ENCODE results near the gene HERC4.
"Not testable (repeated sequence)": the region's sequence is repeated elsewhere in the genome, so short reads cannot be mapped to it uniquely, and the experiment has no call there.

HERC4 gene

DNA sequence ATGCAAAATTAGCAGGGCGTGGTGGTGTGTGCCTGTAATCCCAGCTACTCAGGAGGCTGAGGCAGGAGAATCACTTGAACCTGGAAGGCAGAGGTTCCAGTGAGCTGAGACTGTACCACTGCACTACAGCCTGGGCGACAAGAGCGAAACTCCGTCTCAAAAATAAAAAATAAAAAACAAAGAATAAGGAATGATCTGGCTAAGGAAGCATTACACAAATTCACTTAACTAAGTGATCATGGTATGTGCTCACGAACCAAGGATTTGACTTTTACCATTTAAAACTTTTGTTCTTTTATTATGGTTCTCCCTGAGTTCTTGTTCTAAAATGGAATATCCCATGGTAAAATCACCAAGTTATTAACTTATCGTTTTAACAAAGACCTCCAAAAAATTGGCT lies 119.5 kb downstream of the HERC4 start:
- no peak for DNase-seq

DNA sequence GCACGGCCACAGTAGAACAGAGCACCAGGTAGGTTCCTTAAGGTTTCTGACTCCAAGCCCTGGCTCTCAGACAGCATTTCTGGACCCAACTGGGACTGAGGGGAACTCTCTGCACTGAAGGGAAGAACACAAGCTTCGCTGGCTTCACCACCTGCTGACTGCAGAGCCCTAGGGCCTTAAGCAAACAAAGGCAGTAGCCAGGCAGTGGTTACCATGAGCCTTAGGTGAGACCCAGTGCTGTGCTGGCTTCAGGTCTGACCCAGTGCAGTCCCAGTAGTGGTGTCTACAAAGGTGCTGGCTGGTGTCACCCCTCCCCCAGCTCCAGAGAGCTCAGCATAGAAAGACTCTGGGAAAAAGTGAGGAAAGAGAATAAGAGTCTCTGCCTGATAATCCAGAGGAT lies 131.2 kb downstream of the HERC4 start:
- no peak for DNase-seq

DNA sequence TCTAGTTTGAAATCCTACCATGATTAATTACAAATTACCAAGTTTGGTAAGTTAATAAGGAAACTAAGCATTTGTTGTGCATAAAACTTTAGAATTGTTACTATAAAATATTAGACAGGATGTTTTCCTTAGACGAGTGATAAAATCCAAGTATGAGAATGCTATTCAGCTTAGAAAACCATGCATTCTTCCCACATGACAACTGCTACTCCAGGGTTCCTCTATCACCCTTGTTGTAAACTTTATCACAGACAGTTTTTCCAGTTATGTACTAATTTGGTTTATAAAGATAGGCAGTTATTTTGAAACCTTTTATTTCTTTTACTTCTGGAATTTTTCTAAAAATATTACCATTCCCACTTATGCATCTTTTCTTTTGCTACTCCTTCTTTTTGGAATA lies 138.7 kb downstream of the HERC4 start:
- DNase-seq, result no peak

DNA sequence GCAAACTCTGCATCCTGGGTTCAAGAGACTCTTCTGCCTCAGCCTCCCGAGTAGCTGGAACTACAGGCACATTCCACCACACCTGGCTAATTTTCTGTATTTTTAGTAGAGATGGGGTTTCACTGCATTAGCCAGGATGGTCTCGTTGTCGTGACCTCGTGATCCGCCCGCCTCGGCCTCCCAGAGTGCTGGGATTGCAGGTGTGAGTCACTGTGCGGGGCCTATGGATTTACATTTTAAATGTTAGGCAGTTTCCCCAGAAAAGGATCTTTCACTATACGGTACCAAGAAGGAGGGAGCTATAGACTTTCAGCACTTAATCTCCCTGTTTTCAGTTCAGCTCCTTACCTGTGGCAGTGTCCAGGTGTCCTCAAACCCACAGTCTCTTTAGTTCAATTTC lies 139.9 kb downstream of the HERC4 start:
- no peak for DNase-seq

DNA sequence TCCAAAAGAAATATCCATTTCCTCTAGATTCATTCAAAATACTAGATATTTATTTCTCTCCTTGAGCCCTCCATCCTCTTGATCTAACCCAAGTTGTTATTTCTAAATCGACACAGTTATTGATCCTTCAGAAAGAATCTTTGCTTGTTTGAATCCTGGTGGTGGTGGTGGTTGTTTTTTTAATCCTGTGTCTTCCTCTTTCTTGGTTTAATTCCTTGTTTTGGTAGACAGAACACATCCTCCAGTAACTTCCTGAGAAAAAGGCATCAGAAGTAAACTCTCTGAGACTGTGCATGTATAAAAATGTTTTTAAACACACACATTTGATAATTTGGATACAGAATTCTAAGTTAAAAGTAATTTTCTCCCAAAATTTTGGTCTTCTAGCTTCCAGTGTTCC lies 140.7 kb downstream of the HERC4 start:
- DNase-seq, result no peak

DNA sequence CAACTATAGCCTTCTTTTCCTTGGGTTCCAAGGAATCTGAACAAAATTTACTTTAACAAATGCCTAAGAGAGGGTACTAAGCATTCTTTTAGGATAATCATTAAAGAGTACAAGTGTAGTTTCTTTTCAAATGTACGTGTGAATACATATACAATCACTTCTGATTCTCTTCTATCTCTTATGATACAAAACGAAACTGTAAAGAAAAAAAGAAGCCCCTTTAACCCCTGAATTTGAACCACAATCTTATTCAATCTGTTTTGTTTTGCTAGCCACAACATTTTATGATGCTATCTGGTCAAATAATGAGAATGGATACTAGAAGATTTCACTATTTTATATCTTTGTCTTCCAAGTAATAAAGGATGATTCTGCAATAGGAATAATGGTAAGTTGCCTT lies 141.9 kb downstream of the HERC4 start:
- no peak for DNase-seq

DNA sequence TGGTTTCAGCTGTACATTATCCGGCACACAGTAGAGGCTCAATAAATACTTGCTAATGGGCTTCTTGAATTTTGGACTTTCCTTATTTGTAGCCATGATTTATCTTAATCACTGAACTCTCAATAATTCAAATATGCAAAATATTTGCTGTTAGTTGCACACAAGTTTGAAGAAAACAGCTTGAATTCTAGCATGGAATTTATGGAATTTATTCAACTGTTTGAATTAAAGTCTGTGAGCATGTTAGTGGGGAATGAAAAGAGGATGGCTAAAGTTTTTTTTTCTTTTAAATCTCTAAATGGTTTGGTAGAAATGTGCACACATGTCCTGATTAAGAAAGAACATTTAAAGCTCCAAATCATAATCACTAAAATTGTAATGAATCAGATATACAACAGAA lies 148.1 kb downstream of the HERC4 start:
- no peak for DNase-seq

DNA sequence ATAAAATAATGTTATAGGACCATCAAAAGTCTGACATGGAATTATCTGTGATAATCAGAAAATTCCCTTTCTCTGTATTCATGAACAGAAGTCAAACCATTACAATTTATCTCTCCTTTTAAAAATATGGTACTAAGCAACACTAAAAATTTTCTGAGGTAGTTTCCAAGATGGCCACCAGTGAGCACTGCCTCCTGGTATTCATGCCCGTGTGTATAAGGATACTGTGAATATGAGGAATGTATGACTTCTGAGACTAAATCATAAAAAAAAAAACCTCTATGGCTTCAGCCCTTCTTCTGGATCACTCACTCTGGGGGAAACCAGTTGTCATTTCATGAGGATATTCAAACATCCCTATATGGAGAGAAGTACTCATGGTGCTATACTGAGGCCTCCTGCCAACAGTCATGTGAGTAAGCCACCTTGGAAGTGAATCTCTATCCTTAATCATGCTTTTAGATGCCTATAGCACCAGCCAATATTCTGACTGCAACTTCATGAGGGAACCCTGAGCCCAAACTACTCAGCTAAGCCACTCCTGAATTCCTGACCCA lies 149.6 kb downstream of the HERC4 start:
- no peak for DNase-seq

DNA sequence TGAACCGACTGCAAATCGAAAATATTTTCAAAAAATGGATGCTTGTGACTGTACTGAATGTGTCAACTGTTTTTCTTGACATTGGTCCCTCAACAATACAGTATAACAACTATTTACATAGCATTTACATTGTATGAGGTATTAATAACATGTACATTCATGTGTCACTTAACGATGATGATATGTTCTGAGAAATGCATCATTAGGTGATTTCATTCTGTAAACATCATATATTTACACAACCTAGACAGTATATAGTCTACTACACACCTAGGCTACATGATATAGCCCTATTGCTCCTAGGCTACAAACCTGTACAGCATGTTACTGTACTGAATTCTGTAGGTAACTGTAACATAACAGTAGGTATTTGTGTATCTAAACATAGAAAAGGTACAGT lies 150.9 kb downstream of the HERC4 start:
- no peak for DNase-seq

DNA sequence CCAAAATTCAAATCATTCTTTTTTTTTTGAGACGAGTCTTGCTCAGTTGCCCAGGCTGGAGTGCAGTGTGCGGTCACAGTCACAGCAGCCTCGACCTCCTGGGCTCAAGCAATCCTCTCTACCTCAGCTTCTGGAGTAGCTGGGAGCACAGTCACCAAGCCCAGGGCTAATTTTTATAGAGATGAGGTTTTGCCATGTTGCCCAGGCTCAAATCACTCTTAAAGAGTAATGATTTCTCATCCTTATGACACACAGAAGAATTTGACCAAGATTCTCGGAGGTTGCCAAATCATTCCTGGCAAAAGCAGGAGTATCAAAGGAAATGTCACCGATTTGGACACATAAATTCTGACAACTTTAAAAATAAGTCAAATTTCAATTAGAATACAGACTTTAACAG lies 151.5 kb downstream of the HERC4 start:
- DNase-seq, result no peak

DNA sequence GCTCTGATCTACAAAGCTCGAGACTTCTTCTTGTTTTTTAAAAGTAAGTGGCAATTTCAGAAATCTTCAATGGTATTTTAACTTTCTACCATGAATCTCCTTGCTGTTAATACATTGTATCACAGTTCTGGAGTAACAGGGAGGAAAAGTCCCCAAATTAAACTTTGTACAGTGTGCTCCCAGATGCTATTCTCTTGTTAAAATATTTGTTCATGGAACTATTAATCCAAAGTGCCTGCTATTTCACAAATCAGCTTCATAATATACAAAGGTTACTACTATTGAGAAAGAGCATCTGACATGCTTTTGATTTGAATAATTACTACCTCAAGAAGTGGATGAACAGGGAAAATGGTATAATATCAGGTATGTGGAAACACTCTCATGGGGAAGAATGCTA lies 154.0 kb downstream of the HERC4 start:
- DNase-seq, result no peak

DNA sequence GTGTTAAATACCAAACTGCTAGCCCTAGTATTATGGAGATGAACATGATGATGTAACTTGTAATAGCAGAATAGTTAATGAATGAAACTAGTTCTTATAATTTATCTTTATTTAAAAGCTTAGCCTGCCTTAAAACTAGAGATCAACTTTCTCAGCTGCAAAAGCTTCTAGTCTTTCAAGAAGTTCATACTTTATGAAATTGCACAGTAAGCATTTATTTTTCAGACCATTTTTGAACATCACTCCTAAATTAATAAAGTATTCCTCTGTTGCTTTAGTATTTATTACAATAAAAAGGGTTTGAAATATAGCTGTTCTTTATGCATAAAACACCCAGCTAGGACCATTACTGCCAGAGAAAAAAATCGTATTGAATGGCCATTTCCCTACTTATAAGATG lies 157.4 kb downstream of the HERC4 start:
- no peak for DNase-seq

DNA sequence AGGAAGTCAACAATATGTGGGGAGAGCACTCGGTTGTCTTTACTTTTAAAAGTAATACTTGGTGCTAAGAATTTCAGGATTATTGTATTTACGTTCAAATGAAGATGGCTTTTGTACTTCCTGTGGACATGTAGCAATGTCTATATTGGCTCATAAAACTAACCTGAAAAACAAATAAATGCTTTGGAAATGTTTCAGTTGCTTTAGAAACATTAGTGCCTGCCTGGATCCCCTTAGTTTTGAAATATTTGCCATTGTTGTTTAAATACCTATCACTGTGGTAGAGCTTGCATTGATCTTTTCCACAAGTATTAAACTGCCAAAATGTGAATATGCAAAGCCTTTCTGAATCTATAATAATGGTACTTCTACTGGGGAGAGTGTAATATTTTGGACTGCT lies 157.9 kb downstream of the HERC4 start:
- no peak for DNase-seq

DNA sequence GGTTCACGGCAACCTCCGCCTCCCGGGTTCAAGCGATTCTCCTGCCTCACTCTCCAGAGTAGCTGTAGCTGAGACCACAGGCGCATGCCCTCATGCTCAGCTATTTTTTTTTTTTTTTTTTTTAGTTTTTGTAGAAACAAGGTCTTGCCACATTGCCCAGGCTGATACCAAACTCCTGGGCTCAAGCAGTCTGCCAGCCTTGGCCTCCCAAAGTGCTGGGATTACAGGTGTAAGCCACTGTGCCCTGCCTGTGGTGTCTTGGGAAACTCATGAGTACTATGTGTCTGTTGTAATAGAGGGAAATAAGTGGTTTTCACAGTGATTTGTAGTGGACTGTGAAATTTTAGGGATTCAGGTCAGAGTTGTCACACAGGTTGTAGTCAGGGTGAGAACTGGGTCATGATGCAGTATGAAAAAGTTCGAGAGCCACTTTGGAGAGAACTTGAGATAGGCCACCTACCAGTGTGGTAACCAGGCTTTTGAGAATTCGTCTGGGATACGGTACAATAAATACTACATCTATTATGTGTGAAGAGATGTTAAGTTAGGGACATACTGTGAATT lies 160.2 kb downstream of the HERC4 start:
- DNase-seq, result no peak

DNA sequence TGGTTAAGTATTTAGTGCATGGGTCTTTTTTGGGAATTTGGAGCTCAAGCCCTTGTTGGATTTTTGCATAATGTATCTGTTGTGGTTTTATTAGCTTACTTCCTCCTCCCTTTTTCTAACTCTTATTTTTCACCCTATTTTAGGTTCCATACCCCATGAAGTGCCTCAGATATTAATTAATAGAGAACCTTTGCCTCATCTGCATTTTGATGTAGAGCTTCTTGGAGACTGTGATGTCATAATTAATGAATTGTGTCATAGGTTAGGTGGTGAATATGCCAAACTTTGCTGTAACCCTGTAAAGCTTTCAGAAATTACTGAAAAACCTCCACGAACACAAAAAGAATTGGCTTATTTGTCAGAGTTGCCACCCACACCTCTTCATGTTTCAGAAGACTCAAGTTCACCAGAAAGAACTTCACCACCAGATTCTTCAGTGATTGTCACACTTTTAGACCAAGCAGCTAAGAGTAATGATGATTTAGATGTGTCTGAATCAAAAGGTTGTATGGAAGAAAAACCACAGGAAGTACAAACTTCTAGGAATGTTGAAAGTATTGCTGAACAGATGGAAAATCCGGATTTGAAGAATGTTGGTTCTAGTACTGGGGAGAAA lies 162.6 kb downstream of the HERC4 start:
- no peak for DNase-seq

DNA sequence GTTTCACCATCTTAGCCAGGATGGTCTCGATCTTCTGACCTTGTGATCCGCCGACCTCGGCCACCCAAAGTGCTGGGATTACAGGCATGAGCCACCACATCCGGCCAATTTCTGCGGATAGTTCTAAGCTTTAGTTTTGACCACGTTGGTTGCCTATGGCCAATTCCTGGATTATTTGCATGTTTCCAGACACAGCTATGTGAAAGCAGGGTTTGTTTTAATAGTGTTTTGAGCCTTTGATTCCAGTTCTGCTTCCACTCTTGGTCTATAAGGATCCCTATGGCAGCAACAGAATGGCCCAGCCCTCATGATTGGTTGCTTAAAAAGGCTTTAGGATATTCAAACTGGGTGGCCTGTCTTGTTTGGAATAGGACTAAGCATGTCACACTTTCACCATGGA lies 171.5 kb downstream of the HERC4 start:
- no peak for DNase-seq

DNA sequence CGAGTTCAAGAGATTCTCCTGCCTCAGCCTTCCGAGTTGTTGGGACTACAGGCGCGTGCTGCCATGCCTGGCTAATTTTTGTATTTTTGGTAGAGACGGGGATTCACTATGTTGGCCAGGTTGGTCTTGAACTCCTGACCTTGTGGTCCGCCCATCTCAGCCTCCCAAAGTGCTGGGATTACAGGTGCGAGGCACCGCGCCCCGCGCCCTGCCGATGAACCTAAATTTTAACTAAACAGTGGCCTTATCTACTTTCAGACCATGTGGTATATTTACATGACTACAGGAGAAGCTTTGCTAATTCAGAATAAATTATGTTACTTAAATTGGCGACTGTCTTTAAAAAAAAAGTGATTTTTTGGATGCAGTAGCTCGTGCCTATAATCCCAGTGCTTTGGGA lies 181.4 kb downstream of the HERC4 start:
- DNase-seq, result no peak

DNA sequence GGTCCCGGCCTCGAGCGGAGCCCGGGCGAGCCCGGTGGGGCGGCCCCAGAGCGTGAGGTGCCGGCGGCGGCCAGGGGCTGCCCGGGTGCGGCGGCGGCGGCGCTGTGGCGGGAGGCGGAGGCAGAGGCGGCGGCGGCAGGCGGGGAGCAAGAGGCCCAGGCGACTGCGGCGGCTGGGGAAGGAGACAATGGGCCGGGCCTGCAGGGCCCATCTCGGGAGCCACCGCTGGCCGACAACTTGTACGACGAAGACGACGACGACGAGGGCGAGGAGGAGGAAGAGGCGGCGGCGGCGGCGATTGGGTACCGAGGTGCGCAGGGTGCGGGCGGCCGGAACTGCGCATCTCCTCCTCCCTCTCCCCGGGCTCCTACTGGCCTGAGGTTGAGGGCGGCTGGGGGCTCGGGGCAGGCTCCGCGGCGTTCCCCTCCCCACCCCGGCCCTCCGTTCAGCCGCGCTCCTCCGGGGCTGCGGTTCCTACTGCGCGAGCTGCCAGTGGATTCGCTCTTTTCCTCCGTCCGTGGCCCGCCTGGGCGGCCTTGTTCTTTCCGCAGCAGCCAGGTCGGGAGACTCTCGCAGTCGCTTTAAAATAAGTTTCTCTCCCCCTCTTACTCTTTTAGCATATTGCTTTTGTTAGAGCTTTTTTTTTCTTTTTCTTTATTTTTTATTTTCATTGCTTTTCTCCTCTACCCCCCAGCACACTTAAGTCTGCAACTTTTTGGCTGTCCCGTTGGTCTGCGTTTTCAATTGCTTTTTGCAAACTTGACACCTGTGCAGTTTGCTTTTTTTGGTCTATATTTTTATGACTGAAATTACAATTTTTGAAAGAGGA lies 190.0 kb downstream of the HERC4 start:
- DNase-seq, result peak; percentile 31

DNA sequence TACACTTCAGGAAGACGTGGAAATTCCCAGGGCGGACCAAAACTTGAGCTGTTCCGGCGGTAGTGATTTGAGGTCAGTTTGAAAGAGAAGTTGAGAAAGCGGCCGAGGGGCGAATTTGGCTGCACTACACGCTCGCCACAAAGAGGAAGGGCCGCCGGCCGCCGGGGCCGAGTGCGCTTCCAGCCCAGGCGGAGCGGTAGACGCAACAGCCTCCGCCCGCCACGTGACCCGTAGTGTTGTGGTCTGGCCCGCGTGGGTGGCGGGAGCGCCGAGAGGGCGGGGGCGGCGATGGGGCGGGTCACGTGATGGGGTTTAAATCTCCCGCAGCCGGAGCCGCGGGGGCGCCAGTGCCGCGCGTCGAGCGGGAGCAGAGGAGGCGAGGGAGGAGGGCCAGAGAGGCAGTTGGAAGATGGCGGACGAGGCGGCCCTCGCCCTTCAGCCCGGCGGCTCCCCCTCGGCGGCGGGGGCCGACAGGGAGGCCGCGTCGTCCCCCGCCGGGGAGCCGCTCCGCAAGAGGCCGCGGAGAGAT lies 190.7 kb downstream of the HERC4 start, which contains the start of gene SIRT1:
TSS of gene SIRT1 (plus strand) at position 344 of the 529 bp plus-strand sequence. CDS start at position 410, 66 bp downstream.
- DNase-seq, result peak; percentile 90

DNA sequence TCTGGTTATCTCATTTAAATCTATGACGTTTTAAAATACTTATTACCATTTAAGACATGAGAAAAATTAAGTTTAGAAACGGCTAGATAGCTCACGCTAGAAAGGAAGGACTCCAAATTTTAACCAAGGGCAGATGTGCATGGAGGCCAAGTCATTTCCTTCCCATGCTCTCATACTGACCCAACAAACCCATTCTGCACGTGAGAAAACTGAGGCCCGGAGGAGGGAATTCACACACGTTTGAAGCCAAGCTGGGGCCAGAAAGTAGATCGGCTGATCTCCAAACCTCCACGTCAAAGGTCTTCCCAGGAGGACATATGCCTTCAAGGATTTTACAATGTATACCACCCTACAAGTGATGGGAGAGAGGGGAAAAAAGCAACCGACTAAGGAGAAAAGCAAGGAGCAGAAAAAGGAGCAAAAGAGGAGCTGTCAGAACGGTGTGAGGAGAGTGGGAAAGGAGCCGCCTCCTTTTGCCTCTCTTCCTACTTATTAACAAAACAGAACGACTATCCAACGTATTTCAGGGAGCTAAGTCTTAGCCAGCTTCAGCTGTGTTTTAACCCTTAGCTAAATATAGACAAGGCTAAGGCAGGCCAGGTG lies 191.3 kb downstream of the HERC4 start:
- no peak for DNase-seq

DNA sequence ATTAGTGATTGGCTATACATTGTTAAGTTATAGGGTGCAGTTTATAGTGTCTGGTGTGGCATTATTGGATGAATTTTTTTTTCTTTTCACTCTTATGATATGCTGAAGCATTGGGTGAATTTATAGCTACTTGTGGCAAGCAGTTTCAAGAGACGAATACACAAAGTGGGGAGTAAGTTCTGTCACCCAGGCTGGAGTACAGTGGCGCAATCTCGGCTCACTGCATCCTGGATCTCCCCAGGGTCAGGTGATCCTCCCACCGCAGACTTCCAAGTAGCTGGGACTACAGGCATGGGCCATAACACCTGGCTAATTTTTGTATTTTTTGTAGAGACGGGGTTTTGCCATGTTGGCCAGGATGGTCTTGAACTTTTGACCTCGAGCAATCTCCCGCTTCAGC lies 196.9 kb downstream of the HERC4 start:
- no peak for DNase-seq

DNA sequence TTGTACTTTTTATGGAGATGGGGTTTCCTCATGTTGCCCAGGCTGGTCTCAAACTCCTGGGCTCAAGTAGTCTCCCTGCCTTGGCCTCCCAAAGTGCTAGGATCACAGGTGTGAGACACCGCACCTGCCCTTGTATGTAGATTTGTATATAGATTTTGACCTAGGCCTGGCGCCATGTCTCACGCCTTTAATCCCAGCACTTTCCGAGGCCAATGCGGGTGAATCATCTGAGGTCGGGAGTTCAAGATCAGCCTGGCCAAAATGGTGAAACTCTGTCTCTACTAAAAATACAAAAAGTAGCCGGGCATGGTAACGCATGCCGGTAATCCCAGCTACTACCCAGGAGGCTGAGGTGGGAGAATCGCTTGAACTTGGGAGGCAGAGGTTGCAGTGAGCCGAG lies 197.7 kb downstream of the HERC4 start:
- not testable (repeated sequence) for DNase-seq

Measured in NCI-H1048 (cell line).